GM19043 (cell line): Measurements from ENCODE around the gene CCDC9B.

ENCODE experiments used
- ATAC-seq: cut with Tn5 transposase; IDR thresholded peaks from one replicate; pipeline ENCODE4 v1.9.1; 2021; ENCODE audit warnings: low read depth; ENCODE audit not compliant: unreplicated experiment

The CCDC9B gene

DNA sequence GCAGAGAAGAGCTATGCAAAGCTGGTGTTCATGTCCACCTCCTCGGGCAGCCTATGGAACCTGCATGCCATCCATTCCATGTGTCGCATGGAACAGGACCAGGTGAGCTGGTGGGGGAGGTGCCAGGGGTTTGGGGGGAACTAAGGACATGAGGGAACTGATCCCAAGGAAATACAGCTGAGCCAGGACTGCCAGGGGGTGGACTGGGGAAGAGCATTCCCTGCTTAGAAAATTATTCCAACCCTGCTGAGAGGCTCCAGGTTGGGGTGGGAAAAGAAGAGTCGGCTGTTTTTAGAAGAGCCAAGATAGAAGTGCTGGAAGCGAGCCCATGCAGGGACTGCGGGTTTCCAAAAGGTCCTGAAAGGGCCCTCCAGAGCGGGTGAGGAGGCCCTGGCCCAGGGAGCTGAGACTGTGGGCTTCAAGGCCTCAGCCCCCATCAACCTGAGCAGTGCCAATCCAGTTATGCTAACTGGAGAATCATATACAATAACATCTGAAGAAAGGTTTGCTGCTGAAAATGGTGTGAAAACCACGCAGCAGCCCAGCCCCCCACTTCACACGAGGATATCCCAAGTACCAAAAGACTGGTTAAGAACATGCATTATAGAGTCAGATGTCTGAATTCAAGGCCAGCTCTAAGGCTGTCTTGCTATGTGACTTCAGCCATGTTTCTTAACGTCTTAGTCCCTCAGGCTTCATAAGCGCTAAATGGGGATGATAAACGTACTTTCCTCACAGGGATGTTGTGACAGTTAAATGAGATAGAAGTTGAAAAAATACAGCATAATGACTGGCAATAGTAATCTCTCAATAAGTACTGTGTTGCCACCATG is 25.1 kb upstream of the CCDC9B start:
- no peak for ATAC-seq

DNA sequence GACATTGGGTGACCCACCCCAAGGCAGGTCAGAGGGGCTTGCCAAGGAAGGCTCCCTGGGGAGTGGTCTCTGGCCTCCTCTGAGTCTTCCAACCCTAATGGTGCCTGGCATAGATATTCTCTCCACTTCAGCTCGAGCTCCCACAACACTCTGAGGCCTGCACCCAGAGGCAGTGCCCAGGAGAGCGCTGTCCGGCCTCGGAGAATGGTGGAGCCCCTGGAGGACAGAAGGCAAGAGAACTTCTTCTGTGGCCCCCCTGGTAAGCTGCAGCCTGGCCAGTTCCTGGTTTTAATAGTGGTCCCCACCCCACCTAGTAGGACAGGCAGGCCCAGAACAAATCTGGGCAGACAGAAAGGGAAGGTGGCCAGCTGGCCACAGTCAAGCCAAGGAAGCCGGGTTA is 24.3 kb upstream of the CCDC9B start:
- no peak for ATAC-seq

DNA sequence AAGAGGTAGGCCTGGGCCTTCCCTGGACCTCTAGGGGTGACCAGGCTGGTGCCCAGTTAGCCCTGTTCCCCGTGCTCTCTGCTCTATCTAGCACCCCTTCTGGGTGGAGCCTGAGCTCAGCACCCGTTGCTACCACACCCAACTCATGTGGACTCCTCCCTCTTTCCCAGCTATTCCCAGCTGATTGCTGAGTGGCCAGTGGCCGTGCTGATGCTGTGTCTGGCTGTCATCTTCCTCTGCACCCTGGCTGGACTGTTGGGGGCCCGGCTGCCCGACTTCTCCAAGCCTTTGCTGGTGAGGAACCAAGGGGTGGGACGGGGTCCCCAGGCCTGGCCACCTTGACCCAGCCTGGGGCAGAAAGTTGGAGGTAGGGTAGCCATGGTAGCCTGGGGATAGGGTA is 23.5 kb upstream of the CCDC9B start:
- no peak for ATAC-seq

DNA sequence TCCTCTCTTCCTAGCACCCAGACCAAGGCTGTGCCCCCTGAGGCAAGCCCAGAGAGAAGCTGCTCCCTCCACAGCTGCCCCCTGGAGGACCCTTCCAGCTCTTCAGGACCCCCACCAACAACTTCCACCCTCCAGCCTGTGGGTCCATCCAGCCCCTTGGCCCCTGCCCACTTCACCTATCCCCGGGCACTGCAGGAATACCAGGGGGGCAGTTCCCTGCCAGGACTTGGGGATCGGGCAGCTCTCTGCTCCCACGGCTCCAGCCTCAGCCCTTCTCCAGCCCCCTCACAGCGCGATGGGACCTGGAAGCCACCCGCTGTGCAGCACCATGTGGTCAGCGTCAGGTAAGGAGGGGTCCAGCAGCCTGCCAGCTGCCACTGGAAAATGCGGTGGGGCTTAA is 22.9 kb upstream of the CCDC9B start:
- no peak for ATAC-seq

DNA sequence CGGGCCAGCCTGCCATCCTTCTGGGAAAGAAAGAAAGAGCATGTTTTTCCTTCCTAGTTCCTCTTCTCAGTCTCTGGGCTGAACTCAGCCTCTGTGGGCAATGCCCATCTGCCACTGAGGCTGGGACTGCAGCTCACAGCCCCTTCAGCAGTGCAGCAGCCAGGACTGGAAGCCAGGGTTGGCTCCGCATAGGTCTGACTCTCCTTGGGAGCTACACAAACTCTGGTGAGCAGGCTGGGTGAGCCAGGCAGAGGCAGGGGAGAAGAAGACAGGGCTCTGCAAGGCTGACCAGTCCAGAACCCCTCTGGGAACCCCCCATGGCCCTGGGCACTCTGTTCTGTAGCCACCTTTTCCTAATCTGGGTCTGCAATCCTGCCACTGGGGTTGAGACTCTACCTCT is 20.9 kb upstream of the CCDC9B start:
- no peak for ATAC-seq

DNA sequence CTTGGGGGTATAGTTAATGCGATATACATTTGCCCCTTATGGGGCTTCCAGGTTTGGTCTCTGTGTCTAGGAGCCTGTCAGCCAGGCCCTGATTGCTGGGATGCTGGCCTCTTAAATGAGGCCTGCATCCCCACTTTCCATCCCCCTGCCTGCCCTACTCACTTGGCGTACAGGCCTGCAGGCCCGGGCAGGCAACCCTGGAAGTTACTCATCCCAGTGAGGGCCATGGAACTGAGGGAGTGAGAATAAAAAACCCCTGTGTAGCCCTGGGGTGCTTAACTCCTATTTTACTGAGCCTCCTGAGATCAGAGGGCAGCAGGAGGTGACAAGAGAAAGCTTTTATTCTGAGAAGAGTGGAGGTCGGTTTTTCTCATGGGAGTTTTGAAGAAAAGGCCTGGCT is 19.3 kb upstream of the CCDC9B start:
- no peak for ATAC-seq

DNA sequence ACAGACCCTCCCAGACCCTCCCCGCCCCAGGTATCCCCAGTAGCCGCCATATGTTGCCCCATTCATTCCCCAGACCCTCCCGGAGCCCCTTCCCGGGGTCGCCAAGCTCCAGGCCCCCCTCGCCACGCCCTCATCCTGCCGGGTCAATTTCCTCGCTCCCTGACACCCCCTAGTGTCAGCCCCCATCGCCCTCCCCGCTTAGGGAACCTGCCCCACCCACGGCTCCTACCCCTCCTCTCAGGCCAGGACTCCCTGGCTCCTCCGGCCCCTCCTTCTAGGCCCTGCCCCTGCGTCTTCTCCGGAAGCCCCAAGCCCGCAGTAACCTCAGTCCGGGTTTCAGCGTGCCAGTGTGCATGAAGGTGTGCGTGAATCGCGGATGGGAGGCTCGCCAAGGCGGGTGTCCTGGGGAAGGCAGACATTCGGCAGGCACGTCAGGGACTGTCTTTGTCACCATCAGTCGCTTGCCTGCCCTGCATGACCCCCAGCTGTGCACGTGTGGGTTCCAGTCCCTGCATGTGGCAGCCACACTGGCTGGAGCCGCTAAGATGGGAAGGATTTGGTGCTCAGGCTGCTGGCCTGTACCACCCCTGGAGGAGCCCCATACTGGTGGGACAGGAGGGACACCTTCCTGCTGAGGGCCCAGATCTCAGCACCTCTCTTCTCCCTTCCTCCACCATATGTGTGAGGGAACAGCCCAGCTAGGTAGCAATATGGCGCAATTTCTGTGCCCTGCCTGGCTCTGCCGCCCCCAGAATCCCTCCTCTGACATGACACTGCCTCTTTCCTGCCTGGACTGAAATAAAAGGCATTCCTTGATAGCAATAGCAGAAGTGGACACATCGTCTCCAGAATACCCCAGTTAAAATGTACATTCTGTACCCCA is 18.0 kb upstream of the CCDC9B start:
- no peak for ATAC-seq

DNA sequence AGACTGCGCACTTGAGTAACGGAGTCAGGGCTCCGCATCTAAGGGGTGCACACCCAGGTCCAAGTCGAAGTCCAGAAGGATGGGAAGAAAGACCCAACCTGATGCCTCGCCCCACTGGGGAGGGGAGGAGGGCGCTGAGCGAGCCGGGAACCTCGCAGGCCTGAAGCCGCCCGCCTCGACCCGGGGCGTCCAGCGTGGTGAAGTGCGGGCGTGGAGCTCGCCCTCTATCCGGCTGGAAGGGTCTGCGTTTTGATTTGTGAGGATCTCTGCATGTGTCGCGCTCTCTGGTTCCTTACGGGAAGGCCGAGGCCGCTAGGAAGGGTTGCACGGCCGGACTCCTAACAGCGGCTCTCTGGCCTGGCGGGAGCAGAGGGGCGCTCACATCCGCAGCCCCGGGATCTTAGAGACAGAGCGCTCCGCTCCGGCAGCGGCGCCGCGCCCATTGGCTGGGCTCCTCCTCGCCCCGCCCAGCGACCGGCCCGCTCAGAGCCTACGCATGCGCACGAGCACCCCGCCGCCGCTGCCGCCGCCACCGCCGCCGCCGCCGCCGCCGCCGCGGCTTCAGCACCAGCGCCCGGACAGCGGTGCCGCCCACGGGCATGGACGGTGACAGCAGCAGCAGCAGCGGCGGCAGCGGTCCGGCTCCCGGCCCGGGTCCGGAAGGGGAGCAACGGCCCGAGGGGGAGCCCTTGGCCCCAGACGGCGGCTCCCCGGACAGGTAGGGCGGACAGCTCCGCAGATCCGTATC is 17.2 kb upstream of the CCDC9B start, which contains the start of gene DISP2:
Gene DISP2, plus strand, starts transcription at position 497 of the 748 bp plus-strand sequence. Its CDS starts 103 bp downstream, at position 600.
- no peak for ATAC-seq

DNA sequence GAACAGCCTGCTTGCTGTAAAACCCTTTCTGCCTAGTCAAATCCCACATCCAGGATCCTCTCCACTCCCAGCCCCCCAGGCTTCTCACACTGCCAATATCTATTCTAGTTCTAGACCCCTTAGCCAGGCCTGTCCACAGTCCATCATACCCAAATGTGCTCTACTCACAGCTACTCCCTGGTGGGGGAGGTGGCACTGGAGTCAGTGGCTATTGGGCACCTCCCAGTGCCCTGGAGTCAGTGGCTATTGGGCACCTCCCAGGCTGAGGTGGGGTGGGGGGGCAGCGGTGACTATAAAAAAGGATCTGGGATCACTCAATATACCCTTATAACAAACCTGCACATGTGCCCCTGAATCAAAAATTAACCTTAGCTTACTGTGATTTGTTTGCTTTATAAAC is 16.5 kb upstream of the CCDC9B start:
- no peak for ATAC-seq

DNA sequence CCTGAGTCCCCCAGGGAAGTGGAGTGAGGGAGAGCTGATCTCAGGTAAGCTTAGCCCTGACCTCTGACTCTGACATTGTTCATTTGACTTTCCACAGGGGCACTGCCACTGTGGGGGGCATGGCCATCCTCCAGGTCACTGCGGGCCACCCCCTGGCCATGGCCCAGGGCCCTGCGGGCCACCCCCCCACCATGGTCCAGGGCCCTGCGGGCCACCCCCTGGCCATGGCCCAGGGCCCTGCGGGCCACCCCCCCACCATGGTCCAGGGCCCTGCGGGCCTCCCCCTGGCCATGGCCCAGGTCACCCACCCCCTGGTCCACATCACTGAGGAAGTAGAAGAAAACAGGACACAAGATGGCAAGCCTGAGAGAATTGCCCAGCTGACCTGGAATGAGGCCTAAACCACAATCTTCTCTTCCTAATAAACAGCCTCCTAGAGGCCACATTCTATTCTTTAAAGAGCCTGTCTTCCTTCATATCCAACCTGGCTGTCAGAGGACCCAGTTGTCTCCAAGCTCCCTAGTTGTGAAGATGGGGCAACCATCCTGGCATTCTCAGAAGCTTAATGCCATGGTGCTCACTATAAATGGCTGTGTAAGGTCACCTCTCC is 15.3 kb upstream of the CCDC9B start:
- no peak for ATAC-seq

DNA sequence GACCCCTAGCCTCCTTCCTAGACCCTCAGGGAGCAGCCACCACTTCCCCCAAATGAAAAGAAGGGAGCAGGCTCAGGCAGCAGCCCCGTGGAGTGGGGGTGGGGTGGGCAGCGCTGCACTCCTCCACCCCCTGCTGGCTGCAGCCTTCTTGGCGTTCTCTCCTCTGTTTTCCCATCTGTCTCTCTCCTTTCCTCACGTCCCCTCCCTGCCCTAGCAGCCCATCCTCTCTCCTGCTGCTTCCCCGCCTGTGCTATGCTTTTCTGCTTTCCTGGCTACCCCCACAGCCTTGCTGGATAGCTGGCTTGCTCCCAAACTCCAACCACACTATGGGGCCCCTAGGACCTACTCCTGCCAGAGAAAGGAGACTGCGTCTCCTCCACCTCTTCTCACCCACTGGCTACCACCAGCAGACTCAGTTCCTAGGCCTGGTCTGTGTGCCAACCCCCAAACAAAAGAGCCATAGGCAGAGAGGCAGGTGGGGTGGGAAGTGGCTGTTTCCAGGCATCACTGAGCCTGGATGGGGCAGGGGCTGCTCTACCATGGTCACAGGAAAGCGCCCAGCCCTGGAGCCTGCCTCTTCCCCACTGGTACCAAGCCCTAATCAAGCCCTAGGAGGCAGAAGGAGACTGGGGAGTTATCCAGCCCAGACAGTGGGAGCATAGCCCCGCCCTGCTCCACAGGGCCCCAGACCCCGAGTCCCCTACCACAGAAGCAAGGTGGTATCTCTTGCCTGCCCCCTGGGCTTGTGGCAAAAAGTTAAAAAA is 13.9 kb upstream of the CCDC9B start:
- no peak for ATAC-seq

DNA sequence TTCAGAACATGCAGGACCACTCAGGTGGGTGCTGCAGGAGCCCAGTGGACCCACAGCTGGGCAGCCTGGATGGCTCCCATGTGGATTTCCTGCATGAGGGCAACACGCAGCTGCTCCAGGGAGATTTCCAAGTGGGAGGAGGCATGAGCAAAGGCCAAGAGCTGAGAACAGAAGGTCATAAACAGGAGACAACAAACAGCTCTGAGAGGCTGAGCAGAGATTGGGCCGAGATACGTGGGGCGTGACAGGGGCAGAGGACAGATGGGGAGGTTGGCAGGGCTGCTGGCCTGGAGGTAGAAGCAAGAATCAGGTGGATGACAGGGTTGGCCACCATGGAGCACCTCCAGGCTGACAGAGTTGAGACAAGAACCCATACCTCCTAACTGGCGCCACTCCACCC is 13.0 kb upstream of the CCDC9B start:
- no peak for ATAC-seq

DNA sequence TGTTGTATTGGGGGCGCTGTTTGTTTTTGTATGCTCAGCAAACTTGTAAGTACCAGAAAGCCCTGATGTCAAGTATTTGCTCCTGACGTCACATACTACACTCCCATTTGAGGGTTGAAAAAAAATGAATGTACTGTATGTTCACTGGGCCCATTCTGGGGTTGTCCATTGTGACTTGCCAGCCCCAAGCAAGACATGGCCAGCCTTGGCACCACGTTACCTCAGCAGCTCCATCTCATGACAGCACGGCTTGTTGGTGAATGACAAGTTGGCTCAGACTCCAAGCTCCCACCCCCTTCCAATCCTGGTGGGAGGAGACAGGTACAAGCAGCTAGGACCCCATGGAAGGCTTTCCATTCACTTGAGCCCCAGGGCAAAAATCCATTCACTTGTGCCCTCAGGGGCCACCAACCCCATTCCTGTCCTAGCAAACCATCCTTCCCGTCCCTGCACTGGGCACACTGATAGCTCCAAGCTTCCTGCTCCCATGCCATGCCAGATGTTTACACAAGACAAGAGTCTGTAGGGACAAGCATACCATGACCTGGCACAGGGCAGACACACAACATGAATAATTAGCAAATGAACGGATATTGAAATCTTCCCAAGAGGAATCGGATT is 11.7 kb upstream of the CCDC9B start:
- no peak for ATAC-seq

DNA sequence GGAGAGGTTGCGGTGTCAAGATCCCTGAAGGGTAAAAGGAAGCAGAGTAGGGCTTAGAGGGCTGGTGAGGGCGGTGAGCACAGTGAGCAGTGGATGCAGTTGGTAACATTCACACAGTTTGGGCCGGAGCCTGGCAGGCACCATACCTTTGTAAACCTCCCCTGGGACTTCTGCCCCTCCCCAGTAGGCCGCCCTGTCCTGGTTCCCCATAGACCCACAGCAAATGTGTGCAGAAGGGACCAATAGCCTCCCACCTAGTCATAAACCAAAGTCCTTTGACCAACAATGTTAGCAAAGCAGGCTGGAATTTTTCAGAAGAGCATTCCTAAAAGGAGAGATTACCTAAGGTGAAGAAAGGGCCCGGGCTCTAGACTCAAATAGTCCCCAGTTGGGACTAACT is 8.4 kb upstream of the CCDC9B start:
- ATAC-seq, result no peak

DNA sequence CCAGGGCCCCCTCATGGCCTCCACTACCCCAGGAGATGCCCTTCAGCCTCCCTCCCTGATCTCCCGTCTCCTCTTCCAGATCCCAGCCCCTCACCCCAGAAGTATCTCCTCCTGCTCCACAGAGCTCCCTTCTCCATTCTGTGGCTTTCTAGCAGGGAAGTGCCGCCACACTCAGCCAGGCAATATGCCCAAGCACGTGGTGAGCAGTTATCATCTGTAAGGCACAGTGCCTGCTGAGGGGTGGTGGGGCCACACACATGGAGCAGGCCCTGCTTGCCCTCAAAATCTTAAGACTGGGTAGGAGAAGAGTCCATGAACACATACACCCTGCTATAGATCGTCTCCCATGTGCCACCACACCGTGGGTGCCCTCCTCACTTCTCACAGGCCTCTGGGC is 7.7 kb upstream of the CCDC9B start:
- no peak for ATAC-seq

DNA sequence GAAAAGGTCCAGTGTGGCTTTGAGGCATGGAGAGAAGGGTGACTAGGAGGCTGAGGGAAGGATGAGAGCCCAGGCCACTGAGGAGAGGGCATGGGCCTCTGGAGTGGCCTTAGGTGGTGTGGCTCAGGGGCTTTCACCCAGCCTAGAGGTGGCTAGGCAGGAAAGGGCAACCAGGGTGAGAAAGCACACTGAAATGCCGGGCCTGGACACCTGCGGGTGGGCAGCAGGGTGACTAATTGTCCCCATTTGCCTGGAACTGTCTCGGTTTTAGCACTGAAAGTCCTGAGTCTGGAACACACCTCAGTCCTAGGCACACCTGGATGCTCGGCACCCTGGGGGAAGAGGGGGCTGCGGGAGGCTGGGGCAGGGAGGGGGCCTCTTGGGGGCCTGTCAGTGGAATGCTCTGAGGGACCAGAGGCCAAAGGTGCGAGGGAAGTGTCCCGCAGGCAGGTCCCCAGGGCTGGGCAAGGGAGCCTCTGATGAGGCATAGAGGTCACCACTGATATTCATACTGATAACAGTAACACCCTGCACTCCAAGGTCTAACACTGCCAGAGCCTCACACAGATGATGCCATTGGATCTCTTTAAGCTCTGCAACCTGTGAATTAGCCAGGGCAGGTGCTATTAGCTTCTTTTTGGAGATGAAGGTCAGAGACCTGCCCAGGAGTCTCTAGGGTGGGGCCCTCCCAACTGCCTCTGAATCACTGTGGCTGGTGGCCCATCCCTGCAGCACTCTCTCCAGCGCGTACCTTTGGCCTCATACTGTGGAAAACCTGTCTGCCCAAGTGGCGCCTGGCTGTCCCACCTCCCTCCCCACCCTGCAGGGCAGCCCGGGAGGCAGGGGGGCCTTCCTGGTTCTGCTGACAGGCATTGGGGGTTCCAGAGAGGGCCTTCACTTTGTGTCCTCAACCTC is 7.1 kb upstream of the CCDC9B start:
- no peak for ATAC-seq

DNA sequence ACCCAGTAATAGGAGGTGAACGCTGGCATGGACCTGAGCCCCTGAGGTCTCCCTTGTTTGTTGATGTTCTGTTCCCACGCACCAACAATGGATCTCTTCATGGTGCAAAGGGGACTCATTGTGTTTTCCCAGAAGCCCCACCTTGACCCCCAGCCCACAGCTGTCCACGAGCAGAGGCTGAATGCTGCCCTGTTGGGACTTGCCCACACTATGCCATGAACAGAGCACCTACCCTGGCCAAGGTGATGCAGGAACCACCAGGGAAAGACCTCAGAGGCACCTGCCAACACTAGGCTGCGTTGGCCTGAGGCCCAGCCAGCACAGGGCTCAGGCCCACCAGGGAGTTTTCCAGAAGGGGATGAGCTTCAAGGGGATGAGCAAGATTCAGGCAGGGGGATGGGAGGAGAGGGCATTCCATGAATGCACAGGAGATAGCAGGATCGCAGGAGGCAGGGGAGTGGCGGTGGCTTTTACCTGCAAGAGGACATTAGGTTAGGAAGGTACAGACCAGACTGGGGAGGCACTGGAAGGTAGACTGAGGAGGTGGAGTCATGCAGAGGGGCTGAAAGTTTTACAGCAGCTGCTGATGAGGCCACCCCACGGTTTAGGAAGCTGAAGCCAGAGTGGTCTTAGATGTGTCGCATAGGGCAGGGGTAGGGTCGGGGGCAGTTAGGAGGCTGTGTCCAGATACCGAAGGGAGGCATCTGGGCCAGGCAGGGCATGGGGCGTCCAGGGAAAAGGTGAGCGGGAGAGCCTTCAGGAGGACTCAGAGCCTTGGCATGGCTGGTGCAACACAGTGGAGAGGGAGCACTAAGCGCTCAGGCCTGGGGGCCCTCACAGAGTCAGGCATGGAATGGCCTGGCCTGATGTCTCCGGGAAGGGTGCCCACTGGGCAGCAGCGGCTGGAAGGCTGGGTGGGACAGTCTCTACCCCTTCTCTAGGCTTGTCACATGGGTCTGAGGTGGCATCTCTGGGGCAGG is 6.1 kb upstream of the CCDC9B start:
- ATAC-seq, result no peak
